CD14-positive monocyte (primary cell): ENCODE data around the gene GGTLC2. TPM values are rescaled to one million over a fixed set of nuclear protein-coding genes. Genes with fewer than 3 reads are reported as not detected.
"Not testable (repeated sequence)": the region's sequence is repeated elsewhere in the genome, so short reads cannot be mapped to it uniquely, and the experiment has no call there.

ENCODE experiments used
- DNase-seq, 3 donors: peaks; one replicate each; pipeline ENCODE4 v3.0.0-alpha.2; 2011 to 2022
- H2AFZ ChIP-seq: 2 replicates; pipeline ENCODE4 v1.6.0; 2012; ENCODE audit warnings: mild to moderate bottlenecking, low read depth, low read length, inconsistent platforms; ENCODE audit not compliant: insufficient read depth, poor library complexity, severe bottlenecking
- H3K27ac ChIP-seq, 2 donors: 1 replicate in 1 of 2; 2 replicates in 1 of 2; pipeline ENCODE4 v1.5.1; 2012 to 2013; ENCODE audit warnings: low read length in 2 of 2, control low read depth in 1 of 2, inconsistent platforms in 1 of 2, low read depth in 1 of 2, mild to moderate bottlenecking in 1 of 2
- H3K27me3 ChIP-seq, 2 donors: one replicate each; pipeline versions ENCODE4 v1.6.0 to v1.6.1; 2011 to 2013; ENCODE audit warnings: low read length in 2 of 2; ENCODE audit not compliant: control insufficient read depth in 2 of 2, insufficient read depth in 2 of 2
- H3K36me3 ChIP-seq, 2 donors: replicated peaks in 1 of 2; 1 replicate in 1 of 2; 2 replicates in 1 of 2; pipeline versions ENCODE4 v1.5.1 to v1.6.1; 2012 to 2013; ENCODE audit warnings: low read length in 2 of 2, control low read depth in 1 of 2, inconsistent platforms in 1 of 2, mild to moderate bottlenecking in 1 of 2; ENCODE audit not compliant: insufficient read depth in 2 of 2, control insufficient read depth in 1 of 2
- H3K4me1 ChIP-seq, 2 donors: 1 replicate in 1 of 2; 2 replicates in 1 of 2; pipeline versions ENCODE4 v1.5.1 to v1.6.1; 2012 to 2013; ENCODE audit warnings: low read length in 2 of 2, control low read depth in 1 of 2, inconsistent platforms in 1 of 2, mild to moderate bottlenecking in 1 of 2, moderate library complexity in 1 of 2; ENCODE audit not compliant: insufficient read depth in 2 of 2, control insufficient read depth in 1 of 2
- H3K4me2 ChIP-seq: replicated peaks from 2 replicates; pipeline ENCODE3; 2012; ENCODE audit warnings: low read length, moderate library complexity, mild to moderate bottlenecking; ENCODE audit not compliant: poor library complexity, severe bottlenecking; ENCODE audit errors: extremely low read depth
- H3K4me3 ChIP-seq, 3 experiments: fragments of 200-600 bp in 1 of 3; sonication (generic) in 1 of 3; replicated peaks in 1 of 3; 1 replicate in 2 of 3; 2 replicates in 1 of 3; pipeline ENCODE4 v1.5.1; 2011 to 2013; ENCODE audit warnings: low read length in 3 of 3, mild to moderate bottlenecking in 3 of 3, control low read depth in 2 of 3, low read depth in 2 of 3, inconsistent platforms in 1 of 3, moderate library complexity in 1 of 3
- H3K79me2 ChIP-seq: 2 replicates; pipeline ENCODE4 v1.6.0; 2012; ENCODE audit warnings: mild to moderate bottlenecking, control low read depth, inconsistent platforms, low read length, moderate library complexity; ENCODE audit not compliant: insufficient read depth
- H3K9ac ChIP-seq: 2 replicates; pipeline ENCODE4 v1.6.0; 2017; ENCODE audit warnings: low read length, mild to moderate bottlenecking; ENCODE audit not compliant: insufficient read depth, poor library complexity, severe bottlenecking
- H3K9me3 ChIP-seq, 2 donors: replicated peaks in 1 of 2; 1 replicate in 1 of 2; 2 replicates in 1 of 2; pipeline versions ENCODE4 v1.5.1 to v1.6.1; 2012 to 2013; ENCODE audit warnings: low read length in 2 of 2, control low read depth in 1 of 2; ENCODE audit not compliant: control insufficient read depth in 1 of 2, insufficient read depth in 1 of 2
- H4K20me1 ChIP-seq: 2 replicates; pipeline ENCODE4 v1.6.0; 2012; ENCODE audit warnings: mild to moderate bottlenecking, low read length, control low read depth, moderate library complexity; ENCODE audit not compliant: insufficient read depth
- H3K27ac Mint-ChIP-seq, 7 donors: one replicate each; pipeline ENCODE4 v1.8.0; 2020; ENCODE audit warnings: mild to moderate bottlenecking in 7 of 7, mixed read lengths in 7 of 7, moderate library complexity in 6 of 7, inconsistent platforms in 2 of 7
- H3K27me3 Mint-ChIP-seq, 3 donors: one replicate each; pipeline ENCODE4 v1.8.0; 2021 to 2022; ENCODE audit warnings: low read depth in 3 of 3, mild to moderate bottlenecking in 3 of 3, mixed read lengths in 3 of 3, moderate library complexity in 3 of 3, inconsistent platforms in 1 of 3
- H3K36me3 Mint-ChIP-seq, 2 donors: one replicate each; pipeline ENCODE4 v1.8.0; 2020; ENCODE audit warnings: mixed read lengths in 2 of 2, inconsistent platforms in 1 of 2, mild to moderate bottlenecking in 1 of 2
- H3K4me1 Mint-ChIP-seq: one replicate; pipeline ENCODE4 v1.8.0; 2020; ENCODE audit warnings: mild to moderate bottlenecking, mixed read lengths
- H3K4me3 Mint-ChIP-seq, 2 donors: one replicate each; pipeline ENCODE4 v1.8.0; 2020; ENCODE audit warnings: mild to moderate bottlenecking in 2 of 2, mixed read lengths in 2 of 2, moderate library complexity in 1 of 2
- H3K9me3 Mint-ChIP-seq, 7 donors: one replicate each; pipeline ENCODE4 v1.8.0; 2020 to 2022; ENCODE audit warnings: mixed read lengths in 7 of 7, mild to moderate bottlenecking in 6 of 7, moderate library complexity in 6 of 7, inconsistent platforms in 2 of 7
- WGBS: methylation state at CpG from one replicate; pipeline ENCODE4 v1.1.5; 2013; ENCODE audit warnings: missing lambda C conversion rate; ENCODE audit not compliant: insufficient coverage; 5-methylcytosine and 5-hydroxymethylcytosine counted together
- intact Hi-C, 2 donors: fragments of 100-400 bp; cut with micrococcal nuclease; formaldehyde crosslinking; loops; one replicate each; pipeline versions ENCODE4 v1.15.0 to v1.15.1; 2023
- polyA plus RNA-seq, 3 donors: library from polyadenylated mRNA; depleted of rRNA in 1 of 3; unstranded in 2 of 3; stranded (reverse) in 1 of 3; fragments of 300-500 nt in 2 of 3; fragments of >200 nt in 1 of 3; fragmentation: Illumina TruSeq in 2 of 3; gene quantifications; 1 replicate in 2 of 3; 2 replicates in 1 of 3; pipeline ENCODE4 v1.2.3, GENCODE V29; 2012 to 2021

The GGTLC2 gene
- polyA plus RNA-seq, 3 donors = not detected

DNA sequence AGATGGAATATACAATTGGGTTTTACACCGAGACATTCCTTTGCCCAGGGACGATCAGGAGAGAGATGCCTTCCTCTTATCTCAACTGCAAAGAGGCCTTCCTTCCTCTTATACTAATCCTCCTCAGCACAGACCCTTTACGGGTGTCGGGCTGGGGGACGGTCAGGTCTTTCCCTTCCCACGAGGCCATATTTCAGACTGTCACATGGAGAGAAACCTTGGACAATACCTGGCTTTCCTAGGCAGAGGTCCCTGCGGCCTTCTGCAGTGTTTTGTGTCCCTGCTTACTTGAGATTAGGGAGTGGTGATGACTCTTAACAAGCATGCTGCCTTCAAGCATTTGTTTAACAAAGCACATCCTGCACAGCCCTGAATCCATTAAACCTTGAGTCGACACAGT is 5.3 kb downstream of the GGTLC2 start:
- H3K9ac ChIP-seq, H3K27ac Mint-ChIP-seq, DNase-seq, H3K36me3 Mint-ChIP-seq, H3K9me3 Mint-ChIP-seq, H3K4me3 Mint-ChIP-seq, H3K4me2 ChIP-seq, H3K9me3 ChIP-seq, H3K4me3 ChIP-seq, H3K27ac ChIP-seq, H3K27me3 Mint-ChIP-seq, H3K27me3 ChIP-seq, intact Hi-C loops, H2AFZ ChIP-seq, H4K20me1 ChIP-seq, H3K79me2 ChIP-seq, H3K4me1 ChIP-seq, H3K4me1 Mint-ChIP-seq, H3K36me3 ChIP-seq: not testable (repeated sequence)
- no CpG with 5 or more reads among the region's 8 CpGs for WGBS

DNA sequence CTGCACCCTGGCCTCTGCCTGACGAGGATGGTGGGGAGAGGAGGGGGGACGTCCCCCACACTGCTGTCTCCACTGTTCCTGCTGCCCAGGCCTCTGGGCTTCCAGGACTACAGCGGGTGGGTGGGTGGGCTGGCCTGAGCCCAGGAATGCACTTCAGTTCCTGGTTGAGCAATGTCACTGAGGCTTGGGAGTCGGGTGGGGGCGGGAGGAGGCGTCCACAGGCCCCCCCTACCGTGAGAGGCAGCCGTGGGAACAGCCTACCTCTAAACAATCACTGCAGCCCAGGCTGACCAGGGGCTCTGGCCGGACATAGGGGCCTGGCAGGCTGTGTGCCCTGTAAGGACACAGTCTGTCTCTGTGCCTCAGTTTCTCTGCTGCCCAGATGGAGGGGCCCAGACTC is 6.0 kb downstream of the GGTLC2 start:
- intact Hi-C loops, H4K20me1 ChIP-seq, H3K27ac Mint-ChIP-seq, H2AFZ ChIP-seq, H3K36me3 Mint-ChIP-seq, DNase-seq, H3K27ac ChIP-seq, H3K4me3 Mint-ChIP-seq, H3K4me1 ChIP-seq, H3K27me3 Mint-ChIP-seq, H3K79me2 ChIP-seq, H3K9ac ChIP-seq, H3K36me3 ChIP-seq, H3K9me3 ChIP-seq, H3K27me3 ChIP-seq, H3K4me3 ChIP-seq, H3K9me3 Mint-ChIP-seq, H3K4me1 Mint-ChIP-seq, H3K4me2 ChIP-seq: not testable (repeated sequence)
- no CpG with 5 or more reads among the region's 9 CpGs for WGBS

DNA sequence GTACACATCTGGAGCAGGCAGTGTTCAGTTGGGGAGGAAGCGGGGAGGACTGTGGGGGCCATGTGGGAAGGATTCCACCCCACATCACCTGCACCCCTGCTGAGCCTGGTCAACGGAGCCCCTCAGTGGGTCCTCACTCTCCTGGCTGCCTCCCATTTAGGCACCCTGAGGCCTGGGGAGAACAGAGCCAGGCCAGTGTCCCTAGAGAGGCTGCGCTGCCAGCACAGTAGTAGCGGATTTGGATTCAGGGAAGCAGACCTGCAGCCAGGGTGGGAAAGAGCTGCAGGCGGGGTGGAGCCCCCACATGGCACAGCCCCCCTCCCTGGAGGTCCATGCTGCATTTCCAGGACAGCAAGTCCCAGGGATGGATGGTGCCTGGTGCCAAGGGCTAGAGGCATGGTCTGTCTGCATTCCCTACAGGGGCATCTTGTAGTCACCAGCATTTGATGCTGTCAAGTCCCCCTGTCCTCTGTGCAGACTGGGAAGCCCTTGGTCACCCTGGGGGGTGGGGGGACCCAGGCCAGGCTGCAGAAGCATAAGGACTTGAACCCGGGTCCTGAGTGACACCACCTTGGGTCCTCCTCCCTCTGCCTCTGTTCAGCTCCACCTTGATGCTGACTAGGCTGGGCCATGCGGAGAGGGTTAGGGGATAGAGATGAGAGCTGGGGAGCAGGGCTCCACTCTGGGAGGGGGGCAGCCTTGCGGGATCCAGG is 6.5 kb downstream of the GGTLC2 start:
- H4K20me1 ChIP-seq, H3K4me3 Mint-ChIP-seq, H3K4me1 Mint-ChIP-seq, H3K27me3 ChIP-seq, H3K4me1 ChIP-seq, H3K36me3 ChIP-seq, H3K4me3 ChIP-seq, H3K79me2 ChIP-seq, H2AFZ ChIP-seq, H3K9me3 Mint-ChIP-seq, DNase-seq, intact Hi-C loops, H3K36me3 Mint-ChIP-seq, H3K9me3 ChIP-seq, H3K27me3 Mint-ChIP-seq, H3K27ac Mint-ChIP-seq, H3K9ac ChIP-seq, H3K27ac ChIP-seq, H3K4me2 ChIP-seq: not testable (repeated sequence)
- WGBS = 100% methylated on average over 2 of the region's 8 CpGs

DNA sequence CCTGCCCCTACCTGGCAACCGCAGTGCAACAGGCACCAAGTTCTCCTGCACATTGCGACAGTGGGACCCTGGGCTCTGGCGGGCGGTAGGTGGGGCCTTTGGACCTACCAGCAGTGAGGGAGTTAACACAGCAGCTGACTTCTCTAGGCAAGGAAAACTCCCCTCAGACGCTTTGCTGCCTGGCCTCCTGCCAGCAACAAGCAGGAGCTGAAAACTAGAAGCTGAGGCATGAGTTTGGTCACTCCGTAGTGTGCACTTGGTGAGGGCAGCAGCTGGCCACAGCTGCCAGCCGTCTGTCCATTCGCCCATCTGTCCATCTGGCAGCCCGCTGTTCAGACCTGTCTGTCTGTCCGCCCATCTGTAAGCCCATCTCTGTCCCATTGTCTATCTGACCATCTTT is 7.2 kb downstream of the GGTLC2 start:
- H3K4me1 Mint-ChIP-seq, H3K36me3 Mint-ChIP-seq, H3K79me2 ChIP-seq, H3K9me3 ChIP-seq, H3K4me3 Mint-ChIP-seq, H3K27me3 Mint-ChIP-seq, H3K27ac Mint-ChIP-seq, intact Hi-C loops, H3K4me1 ChIP-seq, H3K4me2 ChIP-seq, H3K27ac ChIP-seq, H3K27me3 ChIP-seq, H4K20me1 ChIP-seq, DNase-seq, H3K9ac ChIP-seq, H3K36me3 ChIP-seq, H2AFZ ChIP-seq, H3K4me3 ChIP-seq, H3K9me3 Mint-ChIP-seq: not testable (repeated sequence)
- no CpG with 5 or more reads among the region's 10 CpGs for WGBS
